Spleen (tissue), 11 donors: Measurements from ENCODE around the gene LDB2. TPM values are rescaled to one million over a fixed set of nuclear protein-coding genes. Genes with fewer than 3 reads are reported as not detected.

Experiments
- DNase-seq: peaks from one replicate; pipeline ENCODE4 v3.0.0-alpha.2; 2020
- H3K27ac ChIP-seq, 8 donors: fragments of 200-600 bp; sonication (generic) in 7 of 8; 1 replicate in 4 of 8; 2 replicates in 4 of 8; pipeline versions ENCODE4 v1.5.0 to v1.8.0; 2016 to 2021; ENCODE audit warnings: inconsistent platforms in 4 of 8, mild to moderate bottlenecking in 4 of 8, moderate library complexity in 1 of 8
- H3K27me3 ChIP-seq, 7 donors: fragments of 200-600 bp; sonication (generic) in 6 of 7; replicated peaks in 1 of 7; 1 replicate in 4 of 7; 2 replicates in 3 of 7; pipeline versions ENCODE4 v1.5.0 to v1.8.0; 2016 to 2021; ENCODE audit warnings: inconsistent platforms in 3 of 7, mild to moderate bottlenecking in 1 of 7
- H3K36me3 ChIP-seq, 6 donors: fragments of 200-600 bp; sonication (generic) in 5 of 6; 1 replicate in 4 of 6; 2 replicates in 2 of 6; pipeline versions ENCODE4 v1.5.0 to v1.8.0; 2016 to 2021; ENCODE audit warnings: inconsistent platforms in 2 of 6
- H3K4me1 ChIP-seq, 6 donors: fragments of 200-600 bp; sonication (generic) in 5 of 6; 1 replicate in 3 of 6; 2 replicates in 3 of 6; pipeline versions ENCODE4 v1.5.0 to v1.8.0; 2016 to 2021; ENCODE audit warnings: inconsistent platforms in 3 of 6
- H3K4me3 ChIP-seq, 8 donors: fragments of 200-600 bp; sonication (generic) in 7 of 8; 1 replicate in 4 of 8; 2 replicates in 4 of 8; pipeline versions ENCODE4 v1.5.0 to v1.8.0; 2016 to 2021; ENCODE audit warnings: inconsistent platforms in 4 of 8, mild to moderate bottlenecking in 4 of 8, moderate library complexity in 2 of 8
- H3K9me3 ChIP-seq, 8 donors: fragments of 200-600 bp; sonication (generic) in 7 of 8; 1 replicate in 4 of 8; 2 replicates in 4 of 8; pipeline versions ENCODE4 v1.5.0 to v1.8.0; 2016 to 2021; ENCODE audit warnings: inconsistent platforms in 4 of 8
- CTCF ChIP-seq, 11 experiments: fragments of 200-600 bp in 7 of 11; fragments of 450-650 bp in 4 of 11; sonication (generic) in 4 of 11; IDR thresholded peaks in 8 of 11; conservative IDR thresholded peaks in 3 of 11; 1 replicate in 7 of 11; 2 replicates in 4 of 11; pipeline versions ENCODE4 v1.4.0 to v1.8.0; 2016 to 2021; ENCODE audit warnings: antibody characterized with exemption in 11 of 11, inconsistent platforms in 4 of 11, mild to moderate bottlenecking in 1 of 11
- POLR2A ChIP-seq, 3 donors: fragments of 450-650 bp; IDR thresholded peaks; one replicate each; pipeline ENCODE4 v1.5.1; 2017; ENCODE audit warnings: antibody characterized with exemption in 3 of 3, mild to moderate bottlenecking in 1 of 3
- POLR2AphosphoS5 ChIP-seq, 3 donors: sonication (generic); formaldehyde crosslinking; IDR thresholded peaks; one replicate each; pipeline ENCODE4 v1.5.1; 2017; ENCODE audit warnings: antibody characterized with exemption in 3 of 3
- WGBS, 5 donors: extraction: QIAGEN DNeasy Blood & Tissue Kit in 3 of 5; methylation state at CpG; one replicate each; pipeline versions ENCODE4 v1.1.5 to v1.1.7; 2013 to 2018; 5-methylcytosine and 5-hydroxymethylcytosine counted together
- intact Hi-C: fragments of 100-400 bp; cut with DNase I; formaldehyde crosslinking; loops from one replicate; pipeline ENCODE4 v1.15.0; 2023; ENCODE audit warnings: low total_unique reads
- polyA plus RNA-seq, 3 donors: library from polyadenylated mRNA; stranded (reverse); fragments of 200-250 nt; gene quantifications; one replicate each; pipeline ENCODE4 v1.2.1, GENCODE V29; 2013
- total RNA-seq, 7 donors: library from RNA; depleted of rRNA in 3 of 7; stranded (reverse); fragments of >200 nt in 3 of 7; fragmentation: NEBNext Ultra II Directional in 4 of 7; extraction: Animal tissue kit (Norgen Biotek cat#: 25700) in 4 of 7; gene quantifications; one replicate each; pipeline versions ENCODE4 v1.1.0 to v1.2.1, GENCODE V29; 2016 to 2021
- donor health status: healthy with polysubstance abuse.
- donor health status: DM: no; HTN: no; CAD: no; lungs with moderate emphysema.
- donor health status: DM: no; HTN: no; CAD: no.
- donor health status: Bipolar disorder and iron deficiency.
- donor health status: healthy.
- donor health status: DM: no; HTN: no; CAD: no.
- donor health status: DM: yes; HTN: yes; CAD: no.

Gene LDB2
- total and polyA plus RNA-seq, 10 donors, result 24.1 to 257 (median 142) TPM

GRCh38 chr4:16660656-16661055, 237.8 kb downstream of the LDB2 start:
- intact Hi-C loops, result no loop called here
- no peak for TF ChIP-seq POLR2A (IDR thresholded peaks at IDR 0.05)
- Histone ChIP-seq H3K27ac (no peak overlapping the region), H3K4me3 (no peak overlapping the region), H3K36me3 (no peaks in the 10 kb centered on the region), H3K4me1 (no peaks in the 10 kb centered on the region), H3K9me3 (peaks cover 0 to 8% (median 0%) of the 10 kb centered on the region in 8 donors), H3K27me3 (no peaks in the 10 kb centered on the region)
- 85 to 97% (median 95%) methylated on average over 2 of the region's 2 CpGs for WGBS, 5 donors
- no peak for DNase-seq

GRCh38 chr4:16659694-16660093, 238.8 kb downstream of the LDB2 start:
- intact Hi-C loops, result no loop called here
- DNase-seq, result no peak
- no peak overlapping the region for H3K4me3 ChIP-seq
- H3K4me1 ChIP-seq, result peaks cover 0 to 7% (median 0%) of the 10 kb centered on the region in 6 donors
- no peak overlapping the region for H3K27ac ChIP-seq
- WGBS, 5 donors, result 90 to 95% (median 90%) methylated on average over 3 of the region's 3 CpGs
- H3K27me3 ChIP-seq, result no peaks in the 10 kb centered on the region
- TF ChIP-seq POLR2A (IDR thresholded peaks at IDR 0.05) (no peak), CTCF (IDR thresholded peaks at IDR 0.05 in 8 of 11, conservative IDR thresholded peaks at IDR 0.05 in 3 of 11) (no peak), POLR2AphosphoS5 (IDR thresholded peaks at IDR 0.05) (no peak)
- H3K9me3 ChIP-seq, result peaks cover 0 to 8% (median 0%) of the 10 kb centered on the region in 8 donors
- H3K36me3 ChIP-seq, result no peaks in the 10 kb centered on the region

- Histone ChIP-seq H3K4me1 (peaks cover 0 to 8% (median 0%) of the 10 kb centered on the region in 6 donors), H3K27ac (no peak overlapping the region), H3K27me3 (no peaks in the 10 kb centered on the region), H3K36me3 (no peaks in the 10 kb centered on the region), H3K9me3 (peaks cover 0 to 8% (median 0%) of the 10 kb centered on the region in 8 donors), H3K4me3 (no peak overlapping the region)
- DNase-seq, result no peak
- intact Hi-C loops, result no loop called here
- WGBS, 5 donors, result 90 to 94% (median 92%) methylated on average over 6 of the region's 6 CpGs
- TF ChIP-seq CTCF (IDR thresholded peaks at IDR 0.05 in 8 of 11, conservative IDR thresholded peaks at IDR 0.05 in 3 of 11) (no peak), POLR2A (IDR thresholded peaks at IDR 0.05) (no peak), POLR2AphosphoS5 (IDR thresholded peaks at IDR 0.05) (no peak)
These were observed 239.4 kb downstream of the LDB2 start for GRCh38 chr4:16659079-16659478.

GRCh38 chr4:16658183-16658582, 240.3 kb downstream of the LDB2 start:
- 77 to 89% (median 85%) methylated on average over 2 of the region's 2 CpGs for WGBS, 5 donors
- TF ChIP-seq CTCF (IDR thresholded peaks at IDR 0.05 in 8 of 11, conservative IDR thresholded peaks at IDR 0.05 in 3 of 11) (no peak), POLR2A (IDR thresholded peaks at IDR 0.05) (no peak), POLR2AphosphoS5 (IDR thresholded peaks at IDR 0.05) (no peak)
- Histone ChIP-seq H3K27ac (no peak overlapping the region), H3K4me3 (no peak overlapping the region), H3K4me1 (peaks cover 0 to 16% (median 0%) of the 10 kb centered on the region in 6 donors), H3K27me3 (no peaks in the 10 kb centered on the region), H3K9me3 (peaks cover 0 to 6% (median 0%) of the 10 kb centered on the region in 8 donors), H3K36me3 (no peaks in the 10 kb centered on the region)
- intact Hi-C loops, result no loop called here
- DNase-seq, result no peak

- Histone ChIP-seq H3K36me3 (no peaks in the 10 kb centered on the region), H3K27me3 (no peaks in the 10 kb centered on the region), H3K27ac (no peak overlapping the region), H3K4me1 (peaks cover 0 to 16% (median 0%) of the 10 kb centered on the region in 6 donors), H3K4me3 (no peak overlapping the region), H3K9me3 (no peaks in the 10 kb centered on the region)
- WGBS, 5 donors, result 58 to 70% (median 65%) methylated on average over 3 of the region's 3 CpGs
- no peak for DNase-seq
- intact Hi-C loops, result no loop called here
- TF ChIP-seq POLR2AphosphoS5 (IDR thresholded peaks at IDR 0.05) (no peak), CTCF (IDR thresholded peaks at IDR 0.05 in 8 of 11, conservative IDR thresholded peaks at IDR 0.05 in 3 of 11) (no peak), POLR2A (IDR thresholded peaks at IDR 0.05) (no peak)
These were observed 243.3 kb downstream of the LDB2 start for GRCh38 chr4:16655111-16655510.
